AG20443 (cell line): Measurements from ENCODE around the gene TMC8.
"Not testable (repeated sequence)": the region's sequence is repeated elsewhere in the genome, so short reads cannot be mapped to it uniquely, and the experiment has no call there.

Experiments
- DNase-seq: peaks from one replicate; pipeline ENCODE4 v3.0.0; 2012; ENCODE audit warnings: low spot score, mixed read lengths

TMC8 gene

DNA sequence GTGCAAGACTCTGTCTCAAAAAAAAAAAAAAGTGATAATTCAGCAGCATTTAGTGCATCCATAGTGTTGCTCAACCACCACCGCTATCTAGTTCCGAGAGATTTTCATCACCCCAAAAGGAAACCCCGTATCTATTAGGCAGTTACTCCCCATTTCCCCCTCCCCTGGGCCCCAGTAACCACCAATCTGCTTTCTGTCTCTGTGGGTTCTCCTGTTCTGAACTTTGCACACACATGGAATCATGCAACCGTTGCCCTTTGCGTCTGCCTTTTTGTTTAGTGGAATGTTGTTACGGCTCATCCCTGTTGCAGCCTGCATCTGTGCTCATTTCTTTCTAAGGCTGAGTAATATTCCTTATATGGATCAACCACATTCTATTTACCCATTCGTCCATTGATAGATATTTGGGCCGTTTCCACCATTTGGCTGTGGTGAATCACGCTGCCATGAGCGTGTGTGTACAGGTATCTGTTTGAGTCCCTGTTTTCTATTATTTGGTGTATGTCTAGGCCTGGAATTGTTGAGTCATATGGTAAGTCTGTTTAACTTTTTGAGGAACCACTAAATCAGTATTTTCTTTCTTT is 29.1 kb downstream of the TMC8 start:
- DNase-seq, result peak; percentile 67

GRCh38 chr17:78163881-78164747 is 33.5 kb downstream of the TMC8 start:
- no peak for DNase-seq

DNA sequence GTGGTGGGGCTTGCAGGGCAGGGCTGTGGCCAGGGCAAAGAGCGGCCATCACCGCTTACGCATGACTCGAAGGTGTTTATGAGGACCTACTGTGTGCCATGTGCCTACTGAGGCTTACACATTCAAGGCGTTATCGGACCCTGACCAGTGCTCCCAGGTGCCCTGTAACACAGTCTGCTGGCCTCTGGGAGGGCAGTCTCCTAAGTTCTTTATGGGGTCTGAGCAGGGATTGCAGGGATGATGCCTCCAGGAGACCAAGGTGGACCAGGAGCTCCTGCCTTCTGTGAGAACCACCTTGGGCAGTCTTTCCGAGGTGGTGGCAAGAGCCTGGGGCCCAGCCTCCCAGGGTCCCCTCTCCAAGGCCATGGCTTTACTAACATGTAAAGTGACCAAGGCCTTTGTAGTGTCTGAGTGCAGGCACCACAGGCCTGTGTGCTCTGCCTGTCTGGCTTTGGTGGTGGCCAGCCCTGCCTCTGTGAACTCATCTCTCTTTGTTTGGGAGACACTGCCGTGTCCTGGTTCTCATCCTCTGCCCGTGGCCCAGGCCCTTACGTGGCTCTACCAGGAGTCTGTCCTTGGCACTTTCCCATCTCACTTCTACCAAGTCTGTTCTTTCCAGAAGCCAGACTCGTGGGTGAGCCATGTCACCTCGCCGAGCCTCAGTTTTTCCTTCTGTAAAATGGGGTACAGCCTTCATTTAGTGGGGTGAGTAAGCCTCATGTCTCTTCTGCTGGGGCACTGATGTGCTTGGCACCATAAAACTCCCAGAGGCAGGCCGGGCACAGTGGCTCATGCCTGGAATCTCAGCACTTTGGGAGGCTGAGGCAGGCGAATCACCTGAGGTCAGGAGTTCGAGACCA is 34.4 kb downstream of the TMC8 start:
- no peak for DNase-seq

DNA sequence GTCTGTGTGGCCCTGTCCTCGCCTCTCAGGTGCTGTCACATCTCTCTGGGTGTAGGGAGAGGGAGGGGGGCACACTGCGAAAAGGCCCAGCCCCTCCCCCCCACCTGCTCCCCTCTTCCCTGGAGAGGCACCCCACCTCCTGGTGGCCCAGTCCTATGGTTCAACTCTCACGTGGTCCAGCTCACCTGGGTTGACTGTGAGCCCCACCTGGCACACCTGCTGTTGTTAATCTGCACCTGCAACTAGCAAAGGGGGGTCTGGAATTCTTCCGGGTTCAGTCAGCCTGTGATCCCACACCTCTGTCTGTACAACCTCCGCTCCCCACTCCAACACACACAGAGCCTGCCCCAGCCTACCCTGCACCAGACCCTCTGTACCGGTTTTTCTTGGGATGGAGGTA is 35.8 kb downstream of the TMC8 start:
- DNase-seq, result no peak

DNA sequence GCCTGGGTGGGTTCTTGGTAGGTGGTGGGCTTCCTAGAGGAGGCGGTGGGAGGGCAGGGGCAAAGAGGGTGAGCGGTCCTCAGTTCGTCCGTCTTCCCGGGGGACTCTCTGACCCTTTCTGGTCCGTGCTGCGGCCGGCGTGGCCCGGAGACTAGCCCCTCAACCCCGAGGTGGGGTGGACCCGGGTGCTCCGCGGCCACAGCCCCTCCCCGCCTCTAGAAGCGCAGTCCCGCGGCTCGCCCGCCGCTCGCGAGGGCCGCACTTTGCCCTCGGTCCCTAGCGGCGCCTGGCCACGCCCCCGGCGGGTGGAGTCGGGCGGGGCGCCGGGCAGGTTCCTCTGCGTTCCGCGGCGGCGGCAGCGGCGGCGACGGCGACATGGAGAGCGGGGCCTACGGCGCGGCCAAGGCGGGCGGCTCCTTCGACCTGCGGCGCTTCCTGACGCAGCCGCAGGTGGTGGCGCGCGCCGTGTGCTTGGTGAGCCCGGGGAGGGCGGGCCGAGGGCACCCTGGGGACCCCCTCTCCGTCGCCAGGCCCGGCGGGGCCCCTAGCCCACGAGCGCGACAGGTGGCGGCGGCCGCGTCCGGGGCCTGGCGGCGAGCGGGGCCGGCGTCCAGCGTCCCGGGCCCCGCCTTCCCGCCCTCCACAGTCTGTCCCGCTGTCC is 37.8 kb downstream of the TMC8 start, which contains the start of gene SYNGR2:
Gene SYNGR2, plus strand, starts transcription at position 340 of the 661 bp plus-strand sequence. Its CDS starts 36 bp downstream, at position 376.
- DNase-seq, result peak; percentile 91

GRCh38 chr17:78168903-78169793 is 38.6 kb downstream of the TMC8 start:
- peak; percentile 86 for DNase-seq

DNA sequence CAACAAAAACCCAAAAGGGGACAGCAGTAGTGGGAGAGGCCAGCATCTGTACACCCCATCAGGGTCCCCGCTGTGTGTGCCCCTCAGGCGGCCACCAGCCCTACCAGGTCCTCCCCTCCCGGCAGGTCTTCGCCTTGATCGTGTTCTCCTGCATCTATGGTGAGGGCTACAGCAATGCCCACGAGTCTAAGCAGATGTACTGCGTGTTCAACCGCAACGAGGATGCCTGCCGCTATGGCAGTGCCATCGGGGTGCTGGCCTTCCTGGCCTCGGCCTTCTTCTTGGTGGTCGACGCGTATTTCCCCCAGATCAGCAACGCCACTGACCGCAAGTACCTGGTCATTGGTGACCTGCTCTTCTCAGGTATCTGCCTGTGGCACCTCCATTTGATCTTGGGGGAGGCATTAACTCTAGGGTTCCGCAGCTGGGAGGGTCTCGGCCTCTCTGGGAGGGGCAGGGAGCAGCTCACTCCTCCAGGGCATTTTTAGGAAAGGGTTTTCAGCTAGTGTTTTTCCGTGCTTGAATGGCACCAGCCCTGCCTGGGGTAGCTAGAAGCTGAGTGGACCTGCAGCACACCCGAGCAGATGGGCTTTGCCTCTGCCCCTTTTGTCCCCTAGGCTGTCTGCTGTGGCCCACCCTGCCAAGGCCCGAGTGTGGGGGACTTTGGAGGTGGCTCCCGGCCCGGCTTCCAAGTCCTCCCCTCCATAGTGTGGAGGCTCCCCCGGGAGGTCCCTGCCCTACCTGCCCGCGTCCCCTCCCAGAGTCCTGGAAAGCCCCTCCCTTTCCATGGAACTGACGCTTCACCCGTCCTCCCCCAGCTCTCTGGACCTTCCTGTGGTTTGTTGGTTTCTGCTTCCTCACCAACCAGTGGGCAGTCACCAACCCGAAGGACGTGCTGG is 40.4 kb downstream of the TMC8 start:
- DNase-seq, result no peak

GRCh38 chr17:78171591-78172248 is 41.1 kb downstream of the TMC8 start:
- DNase-seq, result not testable (repeated sequence)

DNA sequence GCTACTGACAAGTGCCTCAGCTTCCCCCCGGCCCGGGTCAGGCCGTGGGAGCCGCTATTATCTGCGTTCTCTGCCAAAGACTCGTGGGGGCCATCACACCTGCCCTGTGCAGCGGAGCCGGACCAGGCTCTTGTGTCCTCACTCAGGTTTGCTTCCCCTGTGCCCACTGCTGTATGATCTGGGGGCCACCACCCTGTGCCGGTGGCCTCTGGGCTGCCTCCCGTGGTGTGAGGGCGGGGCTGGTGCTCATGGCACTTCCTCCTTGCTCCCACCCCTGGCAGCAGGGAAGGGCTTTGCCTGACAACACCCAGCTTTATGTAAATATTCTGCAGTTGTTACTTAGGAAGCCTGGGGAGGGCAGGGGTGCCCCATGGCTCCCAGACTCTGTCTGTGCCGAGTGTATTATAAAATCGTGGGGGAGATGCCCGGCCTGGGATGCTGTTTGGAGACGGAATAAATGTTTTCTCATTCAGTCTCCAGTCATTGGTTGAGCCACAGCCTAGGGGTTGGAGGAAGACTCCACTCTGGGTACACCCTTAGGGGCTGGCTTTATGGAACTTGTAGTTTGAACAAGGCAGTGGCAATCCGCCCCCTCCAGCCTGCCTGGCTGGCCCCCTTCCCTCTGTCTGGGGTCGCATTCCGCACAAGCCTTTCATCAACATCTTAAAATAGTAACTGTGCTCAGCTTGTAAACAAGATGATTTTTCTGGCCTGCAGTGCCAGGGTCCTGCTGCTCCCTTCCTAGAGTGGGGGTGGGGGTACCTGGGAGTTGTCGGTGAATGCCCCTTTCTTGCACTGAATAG is 41.9 kb downstream of the TMC8 start:
- no peak for DNase-seq

DNA sequence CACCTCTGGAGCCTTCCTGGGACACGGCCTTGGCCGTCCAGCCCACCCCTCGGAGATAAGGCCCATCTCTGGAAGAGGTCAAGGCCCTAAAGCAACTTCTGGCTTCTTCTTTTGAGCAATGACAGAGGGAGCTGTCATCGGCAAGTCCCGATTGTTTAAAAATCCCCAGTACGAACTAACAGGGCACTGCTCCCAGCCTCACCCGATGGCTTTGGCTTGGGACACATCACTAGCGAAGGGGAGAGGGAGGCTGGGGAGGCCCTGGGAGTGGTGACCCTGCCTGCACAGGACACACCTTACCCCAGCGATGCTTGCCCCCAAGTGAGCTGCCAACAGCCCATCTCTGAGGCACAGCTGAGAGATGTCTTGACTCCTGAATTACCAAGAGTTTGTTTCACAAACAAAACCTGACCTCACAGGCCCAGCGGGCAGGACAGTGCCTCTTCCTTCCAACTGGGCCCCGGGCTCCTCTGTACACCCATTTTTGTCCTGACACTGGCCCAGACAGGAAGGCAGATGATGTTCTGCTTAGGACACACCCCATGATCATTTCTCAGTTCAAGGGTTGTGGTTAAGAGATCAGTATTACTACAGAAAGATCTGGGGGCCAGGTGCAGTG is 42.6 kb downstream of the TMC8 start:
- no peak for DNase-seq

DNA sequence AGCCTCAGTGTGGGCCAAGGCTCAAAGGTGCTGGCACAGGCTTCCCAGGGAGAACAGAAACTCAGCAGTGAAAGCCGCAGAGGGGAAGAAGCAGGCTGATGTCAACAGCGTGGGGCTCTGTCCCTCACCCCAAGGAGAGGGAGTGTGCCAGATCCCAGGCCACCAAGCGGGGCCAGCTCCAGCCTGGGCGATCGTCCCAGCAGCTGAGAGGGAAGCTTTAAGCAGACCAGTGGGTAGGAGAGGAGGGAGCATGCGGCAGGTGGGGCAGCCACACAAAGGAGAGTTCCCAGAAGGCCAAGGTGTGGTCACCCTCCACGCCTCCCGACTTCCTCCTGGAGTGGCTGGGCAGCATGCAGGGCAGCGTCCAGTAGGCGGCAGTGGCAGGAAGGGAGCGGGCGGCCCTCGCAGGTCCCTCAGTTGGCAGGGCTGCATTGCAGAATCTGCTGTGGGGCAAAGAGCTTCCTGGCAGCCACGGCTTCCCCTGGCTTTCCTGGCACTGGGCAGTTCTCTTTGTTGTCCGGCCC is 43.8 kb downstream of the TMC8 start:
- no peak for DNase-seq

GRCh38 chr17:78174870-78175642 is 44.5 kb downstream of the TMC8 start:
- no peak for DNase-seq

GRCh38 chr17:78175643-78175981 is 45.0 kb downstream of the TMC8 start:
- DNase-seq, result no peak

GRCh38 chr17:78176548-78177025 is 46.0 kb downstream of the TMC8 start:
- DNase-seq, result peak; percentile 74

DNA sequence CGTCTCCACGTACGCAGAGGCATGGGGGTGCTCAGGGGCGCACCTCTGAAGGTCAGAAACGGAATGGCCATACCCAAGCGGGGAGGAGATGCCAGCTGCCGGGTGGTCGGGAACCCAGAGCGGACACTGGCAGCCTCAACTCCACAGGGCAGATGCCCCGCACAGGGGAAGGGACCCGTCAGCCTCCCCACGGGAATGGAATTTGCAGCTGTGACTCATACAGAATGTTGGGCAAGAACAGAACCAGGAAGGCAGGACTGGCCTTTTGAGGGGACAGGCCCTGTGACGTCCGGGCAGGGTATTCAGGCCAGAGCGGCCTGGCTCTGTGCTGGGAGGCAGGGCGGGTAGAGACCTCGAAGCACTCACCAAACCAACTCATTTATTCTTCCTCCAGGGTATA is 48.8 kb downstream of the TMC8 start:
- DNase-seq, result peak; percentile 65

GRCh38 chr17:78180083-78180482 is 49.5 kb downstream of the TMC8 start:
- DNase-seq, result no peak

DNA sequence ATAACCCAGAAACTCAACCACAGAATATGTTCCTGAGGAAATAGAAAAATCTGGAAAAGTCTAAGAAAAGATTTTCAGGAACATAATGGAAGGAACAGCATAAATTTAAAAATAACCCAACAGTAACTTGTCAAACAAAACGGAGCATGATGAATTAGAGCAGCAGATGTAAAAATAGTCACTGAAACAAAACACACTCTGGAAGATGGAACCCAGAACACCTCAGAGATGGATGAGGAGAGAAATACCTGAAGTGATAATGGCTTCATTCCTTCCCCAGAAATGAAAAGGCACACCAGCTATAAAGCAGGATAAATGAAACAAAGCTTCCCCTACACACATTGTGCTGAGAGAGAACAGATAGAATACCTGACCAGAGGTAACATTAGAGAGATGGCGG is 49.9 kb downstream of the TMC8 start:
- DNase-seq, result no peak
